HUES6 (cell line): ENCODE results near the gene SLC39A12.
"Not testable (repeated sequence)": the region's sequence is repeated elsewhere in the genome, so short reads cannot be mapped to it uniquely, and the experiment has no call there.

ENCODE experiments used
- H3K27ac ChIP-seq: 2 replicates; pipeline ENCODE4 v1.7.0; 2013; ENCODE audit warnings: low read depth, mild to moderate bottlenecking, low read length, inconsistent platforms
- H3K27me3 ChIP-seq: 2 replicates; pipeline ENCODE4 v1.6.1; 2013; ENCODE audit warnings: low read length; ENCODE audit not compliant: control insufficient read depth, insufficient read depth
- H3K36me3 ChIP-seq: 2 replicates; pipeline ENCODE4 v1.6.1; 2013; ENCODE audit warnings: low read length; ENCODE audit not compliant: control insufficient read depth, insufficient read depth
- H3K4me1 ChIP-seq: 2 replicates; pipeline ENCODE4 v1.6.1; 2013; ENCODE audit warnings: low read length; ENCODE audit not compliant: control insufficient read depth, insufficient read depth
- H3K4me3 ChIP-seq: 2 replicates; pipeline ENCODE4 v1.5.1; 2013; ENCODE audit warnings: low read depth, low read length
- H3K9ac ChIP-seq: one replicate; pipeline ENCODE4 v1.6.1; 2013; ENCODE audit warnings: mild to moderate bottlenecking, low read length
- H3K9me3 ChIP-seq: 2 replicates; pipeline ENCODE4 v1.6.1; 2013; ENCODE audit warnings: low read depth, low read length; ENCODE audit not compliant: control insufficient read depth, insufficient read depth

The SLC39A12 gene

GRCh38 chr10:17918187-17918903 is 33.4 kb upstream of the SLC39A12 start:
- Histone ChIP-seq H3K9me3 (no peaks in the 10 kb centered on the region), H3K27me3 (no peaks in the 10 kb centered on the region), H3K9ac (no peak overlapping the region)

GRCh38 chr10:17921378-17921777 is 30.3 kb upstream of the SLC39A12 start:
- Histone ChIP-seq H3K9me3 (no peaks in the 10 kb centered on the region), H3K4me3 (no peak overlapping the region), H3K27me3 (no peaks in the 10 kb centered on the region), H3K36me3 (no peaks in the 10 kb centered on the region), H3K4me1 (peaks cover 4% of the 10 kb centered on the region; the same call in 1 of the 2 replicates), H3K9ac (no peak overlapping the region), H3K27ac (no peak overlapping the region)

More at GRCh38 chr10:17918187-17918903, 33.4 kb upstream of the SLC39A12 start:
- Histone ChIP-seq H3K4me3 (no peak overlapping the region), H3K4me1 (peaks cover 4% of the 10 kb centered on the region; the same call in 1 of the 2 replicates), H3K27ac (no peak overlapping the region), H3K36me3 (no peaks in the 10 kb centered on the region)

GRCh38 chr10:17923728-17924127 is 28.0 kb upstream of the SLC39A12 start:
- H3K4me3 ChIP-seq = no peak overlapping the region
- no peaks in the 10 kb centered on the region for H3K27me3 ChIP-seq
- H3K9ac ChIP-seq = no peak overlapping the region
- no peaks in the 10 kb centered on the region; the same call in 1 of the 2 replicates for H3K4me1 ChIP-seq
- H3K36me3 ChIP-seq = no peaks in the 10 kb centered on the region
- H3K9me3 ChIP-seq = no peaks in the 10 kb centered on the region
- no peak overlapping the region for H3K27ac ChIP-seq

GRCh38 chr10:17943033-17943745 is 8.5 kb upstream of the SLC39A12 start:
- H3K36me3 ChIP-seq = no peaks in the 10 kb centered on the region
- H3K9ac ChIP-seq = no peak overlapping the region
- no peak overlapping the region for H3K27ac ChIP-seq
- H3K4me3 ChIP-seq = no peak overlapping the region
- no peaks in the 10 kb centered on the region for H3K4me1 ChIP-seq
- H3K27me3 ChIP-seq = no peaks in the 10 kb centered on the region
- H3K9me3 ChIP-seq = no peaks in the 10 kb centered on the region

GRCh38 chr10:17950269-17950668 is 1.4 kb upstream of the SLC39A12 start:
- not testable (repeated sequence) for H3K36me3 ChIP-seq, H3K4me3 ChIP-seq, H3K27ac ChIP-seq, H3K9me3 ChIP-seq, H3K27me3 ChIP-seq, H3K9ac ChIP-seq, H3K4me1 ChIP-seq

- no peaks in the 10 kb centered on the region for H3K27me3 ChIP-seq
- H3K27ac ChIP-seq = no peak overlapping the region
- H3K4me1 ChIP-seq = peaks cover 7% of the 10 kb centered on the region; the same call in 1 of the 2 replicates
- no peak overlapping the region for H3K4me3 ChIP-seq
- H3K9ac ChIP-seq = no peak overlapping the region
- H3K36me3 ChIP-seq = no peaks in the 10 kb centered on the region
- H3K9me3 ChIP-seq = no peaks in the 10 kb centered on the region
These were observed 992 bp upstream of the SLC39A12 start for GRCh38 chr10:17950726-17951125.

- H3K9me3 ChIP-seq = not testable (repeated sequence)
These were observed 2.7 kb downstream of the SLC39A12 start for GRCh38 chr10:17954372-17954771.

GRCh38 chr10:17954861-17955260 is 3.1 kb downstream of the SLC39A12 start:
- Histone ChIP-seq H3K27ac (no peak overlapping the region), H3K36me3 (no peaks in the 10 kb centered on the region), H3K4me1 (peaks cover 7% of the 10 kb centered on the region; the same call in 1 of the 2 replicates), H3K27me3 (no peaks in the 10 kb centered on the region), H3K9ac (no peak overlapping the region), H3K4me3 (no peak overlapping the region), H3K9me3 (peaks cover 5% of the 10 kb centered on the region)

More at GRCh38 chr10:17954372-17954771, 2.7 kb downstream of the SLC39A12 start:
- H3K27ac ChIP-seq, H3K36me3 ChIP-seq, H3K9ac ChIP-seq, H3K4me1 ChIP-seq, H3K27me3 ChIP-seq, H3K4me3 ChIP-seq: not testable (repeated sequence)

- Histone ChIP-seq H3K4me3 (no peak overlapping the region), H3K27me3 (no peaks in the 10 kb centered on the region), H3K9me3 (peaks cover 9% of the 10 kb centered on the region), H3K36me3 (no peaks in the 10 kb centered on the region), H3K27ac (no peak overlapping the region), H3K9ac (no peak overlapping the region), H3K4me1 (no peaks in the 10 kb centered on the region)
These were observed 6.3 kb downstream of the SLC39A12 start for GRCh38 chr10:17958049-17958448.

- Histone ChIP-seq H3K4me3 (no peak overlapping the region), H3K27ac (no peak overlapping the region), H3K4me1 (no peaks in the 10 kb centered on the region), H3K27me3 (no peaks in the 10 kb centered on the region), H3K9ac (no peak overlapping the region), H3K9me3 (peaks cover 9% of the 10 kb centered on the region), H3K36me3 (no peaks in the 10 kb centered on the region)
These were observed 8.2 kb downstream of the SLC39A12 start for GRCh38 chr10:17959870-17960269.
